Measurements from ENCODE around the gene KRTAP2-4. TPM values are rescaled to one million over a fixed set of nuclear protein-coding genes. Genes with fewer than 3 reads are reported as not detected.

The KRTAP2-4 gene
- total RNA-seq, 1 experiment from 2014 or later = not detected

- no peaks in the 10 kb centered on the region for H3K4me1 ChIP-seq (ENCODE audit: control insufficient read depth, insufficient read depth, low read length)
- no peak for DNase-seq (ENCODE audit: low read depth, low spot score)
Measured at GRCh38 chr17:41076788-41077187, 11.1 kb upstream of the KRTAP2-4 start.

GRCh38 chr17:41073676-41074075 lies 8.0 kb upstream of the KRTAP2-4 start:
- ChIA-PET CTCF (interaction anchor here (0.5 kb wide), 1 partner anchor 9 kb away, joined by 3 read pairs; no protein-coding TSS in a partner anchor), POLR2A (no interaction called here)
- in situ Hi-C loops (cut with HindIII; ENCODE audit: low pct_unique_long_range_greater_than_20kb, low sequenced_read_pairs) = no loop called here
- no peak overlapping the region for H3K27ac ChIP-seq (ENCODE audit: low read length)
- no peak for ATAC-seq
- H3K4me1 ChIP-seq (ENCODE audit: control insufficient read depth, insufficient read depth, low read length) = no peaks in the 10 kb centered on the region
- intact Hi-C loops (cut with micrococcal nuclease; ENCODE audit: unreplicated experiment) = no loop called here
- H3K4me3 ChIP-seq (ENCODE audit: low read depth in 2 of 2, low read length in 2 of 2) = no peak overlapping the region
- no peak for DNase-seq (ENCODE audit: low read depth, low spot score)
- no TSS peak for BruUV-seq (replicated peaks)
- no peaks in the 10 kb centered on the region for H3K9me3 ChIP-seq (ENCODE audit: control insufficient read depth, insufficient read depth, low read depth, low read length)
- 0 out of 2 replicates have a peak, but pooled peaks cover 2% of the 10 kb centered on the region for H3K27me3 ChIP-seq (ENCODE audit: control insufficient read depth, insufficient read depth, low read length)
- TF ChIP-seq TCF7L2 (IDR thresholded peaks at IDR 0.05; ENCODE audit: low read depth, low read length) = no peak
- no peaks in the 10 kb centered on the region for H3K36me3 ChIP-seq (ENCODE audit: control insufficient read depth, insufficient read depth, low read length)

More at GRCh38 chr17:41076788-41077187, 11.1 kb upstream of the KRTAP2-4 start:
- BruUV-seq (replicated peaks) = no TSS peak
- intact Hi-C loops (cut with micrococcal nuclease; ENCODE audit: unreplicated experiment) = no loop called here
- ATAC-seq = no peak
- H3K27ac ChIP-seq (ENCODE audit: low read length) = no peak overlapping the region
- 0 out of 2 replicates have a peak, but pooled peaks cover 2% of the 10 kb centered on the region for H3K27me3 ChIP-seq (ENCODE audit: control insufficient read depth, insufficient read depth, low read length)
- H3K36me3 ChIP-seq (ENCODE audit: control insufficient read depth, insufficient read depth, low read length) = no peaks in the 10 kb centered on the region
- no peak overlapping the region for H3K4me3 ChIP-seq (ENCODE audit: low read depth in 2 of 2, low read length in 2 of 2)
- H3K9me3 ChIP-seq (ENCODE audit: control insufficient read depth, insufficient read depth, low read depth, low read length) = no peaks in the 10 kb centered on the region
- TF ChIP-seq REST (IDR thresholded peaks at IDR 0.05; ENCODE audit: insufficient read depth in 1 of 2, low read depth in 2 of 2, low read length in 1 of 2) = no peak
- no peak for TF ChIP-seq POLR2AphosphoS5 (IDR thresholded peaks at IDR 0.05; ENCODE audit: low read depth, low read length)
- no peak for TF ChIP-seq CTCF (IDR thresholded peaks at IDR 0.05)
- TF ChIP-seq TCF7L2 (IDR thresholded peaks at IDR 0.05; ENCODE audit: low read depth, low read length) = no peak
- TF ChIP-seq SIN3A (IDR thresholded peaks at IDR 0.05; ENCODE audit: borderline replicate concordance, insufficient read depth, low read depth, low read length) = no peak
- CTCF ChIA-PET = no interaction called here
- POLR2A ChIA-PET = no interaction called here
- in situ Hi-C loops (cut with HindIII; ENCODE audit: low pct_unique_long_range_greater_than_20kb, low sequenced_read_pairs) = no loop called here

GRCh38 chr17:41071606-41072360 lies 6.1 kb upstream of the KRTAP2-4 start:
- ChIA-PET CTCF (no interaction called here), POLR2A (no interaction called here)

More at GRCh38 chr17:41071606-41072360, 6.1 kb upstream of the KRTAP2-4 start:
- in situ Hi-C loops (cut with HindIII; ENCODE audit: low pct_unique_long_range_greater_than_20kb, low sequenced_read_pairs) = no loop called here
- Histone ChIP-seq H3K36me3 (ENCODE audit: control insufficient read depth, insufficient read depth, low read length) (no peaks in the 10 kb centered on the region), H3K27me3 (ENCODE audit: control insufficient read depth, insufficient read depth, low read length) (0 out of 2 replicates have a peak, but pooled peaks cover under 1% of the 10 kb centered on the region), H3K4me1 (ENCODE audit: control insufficient read depth, insufficient read depth, low read length) (no peaks in the 10 kb centered on the region), H3K9me3 (ENCODE audit: control insufficient read depth, insufficient read depth, low read depth, low read length) (no peaks in the 10 kb centered on the region), H3K4me3 (ENCODE audit: low read depth in 2 of 2, low read length in 2 of 2) (no peak overlapping the region), H3K27ac (ENCODE audit: low read length) (no peak overlapping the region)
- BruUV-seq (replicated peaks) = no TSS peak
- no peak for DNase-seq (ENCODE audit: low read depth, low spot score)
- ATAC-seq = no peak
- intact Hi-C loops (cut with micrococcal nuclease; ENCODE audit: unreplicated experiment) = no loop called here
- TF ChIP-seq REST (IDR thresholded peaks at IDR 0.05; ENCODE audit: insufficient read depth in 1 of 2, low read depth in 2 of 2, low read length in 1 of 2) (no peak), SIN3A (IDR thresholded peaks at IDR 0.05; ENCODE audit: borderline replicate concordance, insufficient read depth, low read depth, low read length) (no peak), CTCF (IDR thresholded peaks at IDR 0.05) (no peak), TCF7L2 (IDR thresholded peaks at IDR 0.05; ENCODE audit: low read depth, low read length) (no peak), POLR2AphosphoS5 (IDR thresholded peaks at IDR 0.05; ENCODE audit: low read depth, low read length) (no peak)
